CD4-positive, alpha-beta T cell treated with Interleukin-4 for 4 hours (primary cell): Measurements from ENCODE around the gene PEAK1.
"Not testable (repeated sequence)": the region's sequence is repeated elsewhere in the genome, so short reads cannot be mapped to it uniquely, and the experiment has no call there.

ENCODE experiments used
- DNase-seq: peaks from one replicate; pipeline ENCODE4 v3.0.0-alpha.2; 2020

Gene PEAK1

DNA sequence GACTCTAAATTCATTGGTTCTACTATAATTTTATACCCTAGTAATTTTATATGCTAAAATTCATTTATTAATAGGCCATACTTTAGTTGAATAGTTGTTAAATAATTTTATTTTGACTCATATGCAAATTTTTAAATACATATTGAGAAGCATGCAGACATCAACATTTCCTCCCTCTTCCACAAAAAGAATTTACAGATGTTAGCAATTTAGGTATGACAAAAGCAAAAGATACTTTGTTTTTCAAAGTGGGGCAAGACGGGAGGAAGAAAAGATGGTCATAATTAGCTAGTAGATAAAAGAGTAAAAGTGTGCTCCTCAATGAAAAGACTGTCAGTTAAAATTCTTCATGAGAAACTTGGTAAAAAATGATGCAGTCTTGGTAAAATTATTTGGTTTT is 200.1 kb downstream of the PEAK1 start:
- no peak for DNase-seq

DNA sequence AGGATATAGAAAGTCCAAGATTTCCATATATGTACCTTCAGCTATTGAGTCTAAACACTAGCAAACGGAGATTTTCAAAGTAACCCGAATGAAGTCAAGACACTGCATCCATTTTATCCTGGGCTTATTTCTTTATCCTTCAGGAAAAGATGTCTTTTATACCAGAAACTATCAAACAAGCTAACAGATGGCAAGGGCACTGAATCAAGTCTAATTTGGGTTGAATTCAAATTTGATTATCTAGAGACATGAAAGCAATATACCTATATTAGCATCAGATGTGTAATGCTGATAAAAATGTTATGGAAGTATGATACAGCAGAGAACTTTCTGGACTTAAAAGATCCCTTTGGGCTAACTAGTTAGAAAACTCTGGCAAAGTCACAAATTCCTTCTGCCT is 210.7 kb downstream of the PEAK1 start:
- no peak for DNase-seq

- DNase-seq = no peak
Observed at GRCh38 chr15:77208241-77208640, 211.7 kb downstream of the PEAK1 start.

GRCh38 chr15:77201665-77202064 is 218.2 kb downstream of the PEAK1 start:
- no peak for DNase-seq

DNA sequence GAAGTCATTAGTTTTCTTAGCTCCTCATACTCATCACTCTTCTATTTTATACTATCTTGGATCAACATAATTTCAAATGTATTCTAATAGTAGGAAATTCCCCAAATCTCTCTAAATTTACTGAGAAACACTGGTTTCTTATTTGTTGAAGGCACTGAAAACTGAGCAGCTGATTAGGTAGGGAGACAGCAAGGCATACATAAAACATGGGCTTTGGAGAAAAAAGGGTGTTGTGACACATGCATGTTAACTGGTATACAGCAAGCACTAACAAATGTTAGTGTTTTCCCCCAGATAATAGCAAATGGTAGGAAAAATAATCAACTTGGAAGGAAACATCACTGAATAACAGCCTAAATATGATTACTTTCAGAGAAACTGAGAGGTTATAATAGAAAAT is 223.5 kb downstream of the PEAK1 start:
- no peak for DNase-seq

DNA sequence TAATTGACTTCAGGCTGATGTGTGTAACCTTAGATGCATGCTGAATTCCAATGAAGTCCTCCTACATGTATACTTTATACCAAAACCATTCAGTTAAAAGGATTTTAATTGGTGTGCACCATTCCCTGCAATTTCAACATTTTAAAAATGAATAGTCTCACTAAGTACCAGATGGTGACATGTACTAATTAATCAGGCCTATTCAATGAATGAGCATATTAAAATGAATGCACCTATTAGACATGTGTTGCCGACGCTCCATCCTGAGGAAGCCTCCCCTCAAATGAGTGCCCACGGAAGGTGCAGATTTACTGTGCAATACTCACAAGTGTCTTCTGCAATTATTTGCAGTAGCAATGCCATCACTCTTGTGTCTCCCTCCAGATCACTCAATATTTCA is 224.3 kb downstream of the PEAK1 start:
- no peak for DNase-seq

DNA sequence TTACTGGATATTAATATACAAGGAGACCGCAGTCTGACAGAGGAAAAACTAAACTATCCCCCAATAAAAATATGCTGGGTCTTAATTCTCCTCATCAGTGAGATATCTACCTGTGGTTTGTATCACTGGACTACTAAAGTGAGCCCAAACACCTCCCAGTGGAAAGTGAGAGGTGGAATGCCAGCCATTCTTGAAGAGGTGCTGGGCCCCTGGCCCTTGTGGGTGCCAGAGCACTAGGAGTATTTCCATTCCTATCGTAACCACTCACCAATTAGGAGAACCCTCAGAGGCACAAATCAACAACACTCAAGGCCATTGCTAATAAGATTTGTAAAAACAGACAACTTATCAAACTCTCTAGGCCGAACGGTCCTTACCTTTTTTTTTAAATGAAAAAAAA is 227.5 kb downstream of the PEAK1 start:
- DNase-seq = no peak

DNA sequence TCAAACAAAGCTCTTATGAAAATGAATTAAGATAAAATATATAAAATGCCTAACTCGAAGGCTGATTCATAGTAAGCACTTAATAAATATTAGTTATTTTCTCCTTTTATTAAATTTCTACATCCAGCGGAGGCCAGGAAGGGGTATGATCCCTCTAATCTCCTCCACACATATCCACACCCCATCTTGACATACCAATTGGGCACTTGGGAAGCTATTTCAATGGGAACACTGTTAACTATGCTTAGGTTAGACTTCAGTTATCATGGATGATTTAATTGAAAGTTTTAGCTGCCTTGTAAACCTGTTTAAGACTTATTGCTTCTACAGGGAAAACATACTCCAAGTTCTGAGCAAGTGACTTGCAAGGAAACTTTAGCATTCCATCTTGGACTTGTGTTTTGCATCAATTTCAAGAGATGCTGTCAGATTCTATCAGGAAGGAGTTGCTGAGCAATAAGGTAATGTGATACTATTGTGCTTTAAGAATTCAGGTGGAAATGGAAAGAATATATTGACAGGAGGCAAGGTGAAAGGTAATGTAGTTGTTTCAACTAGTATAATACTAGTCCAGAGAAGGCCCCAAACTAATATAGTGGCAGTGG is 228.6 kb downstream of the PEAK1 start:
- DNase-seq = no peak

- peak; percentile 34 for DNase-seq
Observed at GRCh38 chr15:77187751-77188464, 232.0 kb downstream of the PEAK1 start.

DNA sequence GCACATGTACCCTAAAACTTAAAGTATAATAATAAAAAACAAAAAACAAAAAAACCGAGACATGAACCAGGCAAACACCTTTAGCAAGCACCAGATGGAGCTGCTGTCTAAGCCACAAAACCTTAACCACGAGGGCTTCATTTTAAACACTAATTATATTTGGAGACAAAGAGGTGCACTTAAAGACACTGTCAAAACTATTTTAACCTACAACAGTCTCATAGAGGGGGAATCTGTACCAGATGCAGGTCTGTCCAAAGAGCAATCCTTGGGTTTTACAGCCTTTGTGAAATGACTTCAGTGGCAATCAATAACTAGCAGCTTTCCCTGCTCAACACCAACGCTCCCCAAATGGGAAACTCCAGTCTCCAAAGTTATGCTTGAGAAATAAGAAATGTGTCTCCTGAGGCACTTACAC is 233.3 kb downstream of the PEAK1 start:
- no peak for DNase-seq

DNA sequence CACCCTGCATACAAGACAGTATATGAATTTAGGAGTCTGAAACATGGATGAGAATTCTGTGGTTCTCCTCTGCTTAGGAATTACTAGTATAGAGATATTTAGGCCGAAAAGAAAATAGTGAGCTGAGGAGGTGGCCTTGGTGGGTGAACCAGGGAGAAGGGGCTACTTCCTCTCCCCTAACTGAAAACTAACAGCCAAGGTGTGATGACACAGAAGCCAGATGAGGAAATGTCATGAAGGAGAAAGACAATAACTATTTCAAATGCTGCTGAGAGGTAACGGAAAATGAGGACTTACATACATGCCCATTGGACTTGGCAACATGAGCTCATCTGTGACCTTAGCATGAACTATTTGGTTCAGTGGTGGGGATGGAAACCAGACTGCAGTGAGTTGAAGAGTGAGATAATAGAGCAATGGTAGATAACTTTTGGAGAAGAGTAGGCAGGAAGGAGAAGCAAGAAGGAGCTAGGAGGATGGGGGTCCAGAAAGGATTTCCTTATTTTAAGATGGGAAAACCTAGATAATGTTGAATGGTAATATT is 234.6 kb downstream of the PEAK1 start:
- no peak for DNase-seq

GRCh38 chr15:77184352-77184751 is 235.6 kb downstream of the PEAK1 start:
- not testable (repeated sequence) for DNase-seq

- DNase-seq = no peak
Observed at GRCh38 chr15:77183066-77183465, 236.8 kb downstream of the PEAK1 start.

- DNase-seq = peak; percentile 26
Observed at GRCh38 chr15:77181305-77182074, 238.4 kb downstream of the PEAK1 start.

GRCh38 chr15:77180757-77181156 is 239.1 kb downstream of the PEAK1 start:
- DNase-seq = no peak

GRCh38 chr15:77180270-77180669 is 239.6 kb downstream of the PEAK1 start:
- DNase-seq = no peak

DNA sequence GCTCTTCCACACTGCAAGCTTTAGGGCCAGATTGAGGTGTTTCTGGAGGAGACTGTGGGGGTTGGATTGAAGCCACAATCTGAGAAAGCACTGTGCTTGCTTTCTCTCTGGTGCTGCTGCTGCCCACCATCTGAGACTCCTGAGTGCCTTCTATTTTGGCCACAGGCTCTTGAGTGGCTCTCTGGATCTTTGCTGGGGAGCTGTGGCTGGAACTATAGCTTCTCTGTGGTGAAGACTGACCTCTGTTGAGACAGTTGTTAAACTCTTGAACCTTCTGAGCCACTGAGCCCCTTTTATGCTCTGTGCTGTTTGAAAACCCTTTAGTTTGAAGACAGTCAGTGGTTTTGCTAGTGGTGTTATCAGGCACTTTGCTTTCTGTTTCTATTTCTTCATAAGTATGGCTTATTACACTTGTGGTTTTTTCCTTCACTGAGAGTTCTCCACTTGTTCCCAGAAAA is 240.3 kb downstream of the PEAK1 start:
- peak; percentile 17 for DNase-seq

- DNase-seq = no peak
Observed at GRCh38 chr15:77178411-77178810, 241.5 kb downstream of the PEAK1 start.

GRCh38 chr15:77176148-77176547 is 243.8 kb downstream of the PEAK1 start:
- DNase-seq = not testable (repeated sequence)

GRCh38 chr15:77173487-77173886 is 246.4 kb downstream of the PEAK1 start:
- DNase-seq = no peak

DNA sequence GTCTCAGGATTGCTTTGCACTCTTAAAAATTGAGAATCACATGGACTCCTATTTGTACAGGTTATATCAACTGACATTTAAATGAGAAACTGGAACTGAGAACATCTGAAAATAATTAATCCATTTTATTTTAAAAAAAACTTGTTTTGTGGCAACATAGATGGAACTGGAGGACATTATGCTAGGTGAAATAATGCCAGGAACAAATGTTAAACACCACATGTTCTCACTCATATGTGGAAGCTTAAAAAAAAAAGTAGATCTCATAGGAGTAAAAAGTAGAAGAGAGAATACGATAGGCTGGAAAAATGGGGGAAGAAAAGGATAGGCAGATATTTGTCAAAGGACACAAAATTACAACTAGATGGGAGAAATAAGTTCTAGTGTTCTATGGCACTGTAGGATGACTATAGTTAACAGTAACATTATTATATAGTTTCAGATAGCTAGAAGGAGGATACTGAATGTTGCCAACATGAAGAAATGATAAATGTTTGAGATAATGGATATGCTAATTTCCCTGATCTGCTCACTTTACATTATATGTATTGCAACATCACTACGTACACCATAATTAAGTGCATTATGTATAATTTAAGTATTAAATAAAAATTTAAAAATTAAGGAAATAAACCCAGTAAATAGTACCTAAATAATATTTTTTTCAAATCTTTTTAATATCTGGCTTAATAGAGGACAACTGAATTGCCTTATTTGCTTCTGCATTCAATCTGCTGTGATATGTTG is 248.5 kb downstream of the PEAK1 start:
- DNase-seq = no peak

GRCh38 chr15:77168616-77169015 is 251.3 kb downstream of the PEAK1 start:
- no peak for DNase-seq

DNA sequence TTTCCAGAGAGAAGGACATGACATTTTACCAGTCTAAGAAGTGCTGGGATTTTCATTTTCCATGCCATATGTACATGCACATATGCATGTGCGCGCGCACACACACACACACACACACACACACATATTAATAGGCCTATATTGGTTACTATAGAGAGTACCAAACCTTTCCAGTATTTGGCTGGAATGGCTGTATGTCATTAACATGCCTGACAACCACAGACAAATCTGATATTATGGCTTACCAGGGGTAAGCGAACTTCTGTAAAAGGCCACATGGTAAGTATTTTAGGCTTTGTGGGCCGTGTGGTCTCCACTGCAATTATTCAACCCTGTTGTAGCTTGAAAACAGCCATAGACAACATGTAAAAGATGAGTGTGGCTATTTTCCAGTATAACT is 251.8 kb downstream of the PEAK1 start:
- DNase-seq = no peak
